Fibroblast of pulmonary artery (primary cell): Measurements from ENCODE around the gene TRIP12.

Experiments
- DNase-seq: peaks from one replicate; pipeline ENCODE4 v3.0.0-alpha.2; 2010; ENCODE audit warnings: low read depth
- H3K4me3 ChIP-seq: replicated peaks from 2 replicates; pipeline ENCODE4 v1.5.1; 2011; ENCODE audit warnings: low read depth, mild to moderate bottlenecking, control low read depth, low read length, moderate library complexity
- TF ChIP-seq, protein P1 (sequence below): IDR thresholded peaks from 2 replicates; pipeline ENCODE4 v1.5.1; 2011; ENCODE audit warnings: mild to moderate bottlenecking, control low read depth, low read length, inconsistent platforms; ENCODE audit errors: missing control alignments

The TRIP12 gene

DNA sequence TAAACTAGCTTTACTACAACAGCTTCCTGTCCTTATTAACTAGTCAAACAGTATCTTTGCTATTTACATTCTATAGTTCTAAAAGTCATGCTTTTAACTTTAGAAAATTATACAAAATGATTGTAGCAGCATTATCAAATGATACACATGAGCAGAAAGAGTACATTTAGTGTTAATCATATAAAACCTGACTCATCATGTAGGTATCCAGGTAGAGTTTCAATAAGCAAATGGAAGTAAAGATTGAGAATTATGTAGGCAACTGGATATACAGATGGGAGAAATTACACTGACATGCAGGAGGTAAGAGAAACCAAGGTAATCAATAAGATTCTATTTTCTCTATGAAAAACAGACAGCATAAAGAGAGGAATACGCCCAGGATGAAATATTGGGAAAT is 33.8 kb downstream of the TRIP12 start:
- H3K4me3 ChIP-seq, result no peak overlapping the region
- no peak for DNase-seq
- TF ChIP-seq, protein P1, sequence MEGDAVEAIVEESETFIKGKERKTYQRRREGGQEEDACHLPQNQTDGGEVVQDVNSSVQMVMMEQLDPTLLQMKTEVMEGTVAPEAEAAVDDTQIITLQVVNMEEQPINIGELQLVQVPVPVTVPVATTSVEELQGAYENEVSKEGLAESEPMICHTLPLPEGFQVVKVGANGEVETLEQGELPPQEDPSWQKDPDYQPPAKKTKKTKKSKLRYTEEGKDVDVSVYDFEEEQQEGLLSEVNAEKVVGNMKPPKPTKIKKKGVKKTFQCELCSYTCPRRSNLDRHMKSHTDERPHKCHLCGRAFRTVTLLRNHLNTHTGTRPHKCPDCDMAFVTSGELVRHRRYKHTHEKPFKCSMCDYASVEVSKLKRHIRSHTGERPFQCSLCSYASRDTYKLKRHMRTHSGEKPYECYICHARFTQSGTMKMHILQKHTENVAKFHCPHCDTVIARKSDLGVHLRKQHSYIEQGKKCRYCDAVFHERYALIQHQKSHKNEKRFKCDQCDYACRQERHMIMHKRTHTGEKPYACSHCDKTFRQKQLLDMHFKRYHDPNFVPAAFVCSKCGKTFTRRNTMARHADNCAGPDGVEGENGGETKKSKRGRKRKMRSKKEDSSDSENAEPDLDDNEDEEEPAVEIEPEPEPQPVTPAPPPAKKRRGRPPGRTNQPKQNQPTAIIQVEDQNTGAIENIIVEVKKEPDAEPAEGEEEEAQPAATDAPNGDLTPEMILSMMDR, result no peak

DNA sequence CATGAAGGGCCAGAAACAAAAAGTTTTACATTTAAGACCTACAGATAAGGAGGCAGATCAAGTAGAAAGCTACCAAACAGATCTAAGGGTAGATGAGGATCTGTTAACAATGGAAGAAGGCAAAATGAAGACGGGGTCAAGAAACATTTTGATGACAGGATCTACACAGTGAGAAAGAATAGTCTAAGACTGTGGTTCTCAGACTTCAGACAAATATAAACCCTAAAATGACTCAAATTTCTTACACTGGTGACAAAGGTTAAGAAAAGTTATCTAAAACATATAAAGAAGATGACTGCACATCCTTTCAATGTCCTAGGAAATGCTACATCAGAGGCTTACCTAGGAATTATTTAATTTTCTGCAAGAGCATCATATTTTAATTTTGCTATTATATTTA is 34.4 kb downstream of the TRIP12 start:
- TF ChIP-seq, protein P1, result no peak
- DNase-seq, result no peak
- H3K4me3 ChIP-seq, result no peak overlapping the region

DNA sequence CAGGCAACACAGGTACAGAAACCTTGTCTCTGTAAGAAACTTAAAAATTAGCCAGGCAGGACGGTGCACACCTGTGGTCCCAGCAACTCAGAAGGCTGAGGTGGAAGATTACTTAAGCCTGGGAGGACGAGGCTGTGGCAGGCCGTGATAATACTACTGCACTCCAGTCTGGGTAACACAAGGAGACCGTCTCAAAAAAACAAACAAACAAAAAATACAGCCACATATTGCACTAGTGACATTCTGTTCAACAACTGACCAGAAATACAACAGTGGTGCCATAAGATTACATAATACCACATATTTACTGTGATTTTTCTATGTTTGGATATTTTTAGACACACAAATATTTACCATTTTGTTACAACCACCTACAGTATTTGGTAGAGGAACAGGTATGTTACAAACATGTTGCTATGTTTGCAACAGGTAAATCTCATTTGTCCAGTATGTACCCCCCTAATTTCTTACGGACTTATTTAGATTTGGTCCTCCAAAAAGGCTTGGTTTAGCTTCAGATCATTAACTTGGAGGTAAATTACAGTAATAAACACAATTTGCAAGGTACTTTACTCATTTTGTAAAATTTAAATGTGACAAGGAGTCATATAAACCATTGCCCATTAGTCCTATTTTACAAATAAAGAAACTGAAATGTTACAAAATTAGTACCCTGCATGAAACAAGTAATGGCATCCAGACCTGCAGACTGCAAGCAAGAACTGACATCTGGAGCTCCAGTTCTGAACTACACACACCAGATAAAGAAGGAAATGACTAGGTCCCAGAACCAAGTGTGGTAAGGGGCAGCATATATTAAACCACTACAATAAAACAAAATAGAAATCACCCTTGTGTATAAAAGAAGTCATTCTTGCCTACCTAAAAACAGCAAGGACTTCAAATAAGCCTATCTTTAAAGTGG is 36.8 kb downstream of the TRIP12 start:
- TF ChIP-seq, protein P1, result no peak
- no peak for DNase-seq
- H3K4me3 ChIP-seq, result no peak overlapping the region

DNA sequence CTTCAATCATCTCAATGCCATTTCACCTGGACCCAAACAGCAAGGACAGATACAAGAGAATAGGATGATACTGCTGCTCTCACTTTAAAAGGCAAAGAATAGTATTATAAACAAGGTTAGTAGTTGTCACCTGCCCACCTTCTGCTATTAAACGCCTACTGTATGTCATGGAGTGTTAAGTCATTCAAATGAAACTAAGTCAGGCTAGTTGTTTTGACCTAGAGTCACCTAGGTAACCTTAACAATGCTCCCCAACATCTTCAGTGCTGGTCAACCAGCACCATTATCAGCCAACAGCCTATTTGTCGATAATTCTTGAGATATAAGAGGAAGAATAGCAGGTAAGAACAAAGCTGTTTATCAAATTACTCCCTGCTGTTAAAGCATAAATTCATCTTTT is 39.2 kb downstream of the TRIP12 start:
- DNase-seq, result no peak
- no peak overlapping the region for H3K4me3 ChIP-seq
- TF ChIP-seq, protein P1, result no peak

DNA sequence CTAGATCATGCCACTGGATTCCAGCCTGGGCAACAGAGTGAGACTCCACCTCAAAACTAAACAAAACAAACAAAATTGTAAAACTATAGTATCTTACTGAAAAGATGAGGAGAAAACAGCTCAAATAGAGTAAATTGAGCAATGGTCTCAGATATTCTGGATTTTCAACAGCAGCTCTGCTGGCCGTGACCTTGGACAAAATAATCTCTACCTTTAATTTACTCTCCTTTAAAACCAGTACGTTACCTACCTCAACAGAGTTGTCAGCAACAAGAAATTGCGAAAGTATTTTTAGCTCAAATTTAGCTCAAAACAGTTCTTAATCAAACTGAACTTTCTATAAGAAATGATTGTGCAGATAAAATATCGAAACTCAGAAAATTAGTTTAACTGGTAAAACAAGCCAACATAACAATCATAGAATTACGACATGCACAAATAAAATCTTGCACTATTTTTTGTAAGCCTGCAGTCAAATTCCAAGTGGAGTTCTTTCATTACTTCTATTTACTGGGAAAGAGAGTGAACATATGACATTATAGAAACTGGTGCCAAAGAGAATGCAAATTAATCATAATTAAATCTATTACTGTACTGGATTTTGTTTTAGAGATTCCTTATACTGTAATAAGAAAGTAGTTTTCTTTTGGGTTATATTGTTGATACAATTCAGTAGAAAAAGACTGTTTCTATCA is 40.8 kb downstream of the TRIP12 start:
- H3K4me3 ChIP-seq, result no peak overlapping the region
- TF ChIP-seq, protein P1, result no peak
- DNase-seq, result no peak

DNA sequence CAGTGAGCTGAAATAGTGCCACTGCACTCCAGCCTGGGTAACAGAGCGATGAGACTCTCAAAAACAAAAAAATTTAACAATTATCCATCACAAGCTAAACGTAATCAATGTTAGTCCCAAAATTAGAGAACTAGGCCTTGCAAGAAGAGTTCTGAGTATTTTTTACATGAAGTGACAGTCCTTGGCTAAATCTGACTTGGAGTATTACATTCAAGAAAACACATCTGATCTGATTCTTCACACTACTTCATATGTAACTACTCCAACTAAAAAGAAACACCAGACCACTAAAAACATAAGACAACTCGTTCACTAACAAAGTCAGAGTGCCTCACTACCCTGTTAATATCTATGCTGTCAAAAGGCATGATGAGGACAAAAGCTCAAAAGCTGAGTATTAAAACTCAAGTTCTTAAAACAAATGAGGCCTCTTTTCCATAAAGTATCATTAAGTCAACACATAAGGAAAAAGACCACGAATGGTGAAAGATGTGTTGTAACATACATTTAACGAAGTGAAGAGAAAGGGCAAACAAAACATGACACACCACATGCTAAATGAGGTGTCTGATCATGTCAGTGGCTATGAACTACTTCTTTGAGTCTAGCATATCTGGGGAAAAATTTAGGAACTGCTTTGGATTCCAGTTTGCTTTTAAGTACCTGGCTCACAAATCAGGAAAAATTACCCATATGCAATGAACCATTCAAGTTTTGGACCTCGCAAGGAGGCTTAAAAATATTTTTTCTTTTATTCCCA is 42.4 kb downstream of the TRIP12 start:
- H3K4me3 ChIP-seq, result no peak overlapping the region
- no peak for DNase-seq
- TF ChIP-seq, protein P1, result no peak
